Measurements from ENCODE around the gene SUMO4. TPM values are rescaled to one million over a fixed set of nuclear protein-coding genes. Genes with fewer than 3 reads are reported as not detected.

The SUMO4 gene
- total and polyA plus RNA-seq, 2 donors (not counting 1 experiment from before 2014, with no cell fraction given), result 0.18 to 11.5 TPM

GRCh38 chr6:149359440-149359839 lies 40.6 kb upstream of the SUMO4 start:
- H3K27ac Mint-ChIP-seq, result no peak overlapping the region
- intact Hi-C loops (cut with micrococcal nuclease), result no loop called here
- Histone ChIP-seq H2AFZ (ENCODE audit: insufficient read depth, low read depth, low read length, poor library complexity, severe bottlenecking) (no peak overlapping the region), H3K4me1 (ENCODE audit: control insufficient read depth in 2 of 2, insufficient read depth in 2 of 2, low read length in 2 of 2) (peaks cover 0 to 4% of the 10 kb centered on the region in 2 donors), H3K9me3 (ENCODE audit: control extremely low read depth in 1 of 3, control insufficient read depth in 2 of 3, insufficient read depth in 1 of 3, low read length in 2 of 3) (peaks cover 0 to 10% (median 0%) of the 10 kb centered on the region in 3 donors), H4K20me1 (ENCODE audit: control insufficient read depth, insufficient read depth, low read length, poor library complexity, severe bottlenecking) (peaks cover 57% of the 10 kb centered on the region), H3K4me2 (replicated peaks; ENCODE audit: low read depth, low read length, poor library complexity, severe bottlenecking) (no peak overlapping the region), H3K4me3 (ENCODE audit: control extremely low read depth in 1 of 5, extremely low read depth in 1 of 5, insufficient read depth in 1 of 5, low read depth in 2 of 5, low read length in 4 of 5) (no peak overlapping the region), H3K27ac (ENCODE audit: low read length in 2 of 2) (no peak overlapping the region), H3K79me2 (ENCODE audit: control insufficient read depth, insufficient read depth, low read length) (peaks cover 98% of the 10 kb centered on the region), H3K27me3 (replicated peaks in 1 of 4; ENCODE audit: control extremely low read depth in 1 of 4, control insufficient read depth in 3 of 4, insufficient read depth in 4 of 4, low read length in 3 of 4) (no peaks in the 10 kb centered on the region), H3K36me3 (replicated peaks in 1 of 2; ENCODE audit: control extremely low read depth in 1 of 2, control insufficient read depth in 1 of 2, extremely low read depth in 1 of 2, insufficient read depth in 2 of 2, low read length in 1 of 2) (peaks cover 3 to 5% of the 10 kb centered on the region in 2 experiments), H3K9ac (ENCODE audit: low read length) (no peak overlapping the region)
- peaks cover 50% of the 10 kb centered on the region for H3K4me1 Mint-ChIP-seq
- peaks cover 2% of the 10 kb centered on the region for H3K9me3 Mint-ChIP-seq (ENCODE audit: insufficient read depth)
- no peak for ATAC-seq (ENCODE audit: low read depth)
- no peak overlapping the region for H3K4me3 Mint-ChIP-seq
- DNase-seq, result no peak
- no peaks in the 10 kb centered on the region for H3K27me3 Mint-ChIP-seq
- POLR2A ChIA-PET, result no interaction called here
- CTCF ChIA-PET, result interaction anchor here (1.1 to 1.5 kb wide), 3 partner anchors 8 to 170 kb away, joined by 4 to 5 read pairs (median 4); no protein-coding TSS in a partner anchor
- no peak for TF ChIP-seq EZH2 (IDR thresholded peaks at IDR 0.05; ENCODE audit: borderline replicate concordance, insufficient read depth, low read depth, low read length, poor library complexity, severe bottlenecking)
- TF ChIP-seq CTCF (IDR thresholded peaks at IDR 0.05), result no peak

GRCh38 chr6:149360536-149360935 lies 39.5 kb upstream of the SUMO4 start:
- ATAC-seq (ENCODE audit: low read depth), result no peak
- H3K4me1 Mint-ChIP-seq, result peaks cover 56% of the 10 kb centered on the region
- POLR2A ChIA-PET, result no interaction called here

More at GRCh38 chr6:149360536-149360935, 39.5 kb upstream of the SUMO4 start:
- no peak overlapping the region for H3K27ac Mint-ChIP-seq
- Histone ChIP-seq H3K4me3 (ENCODE audit: control extremely low read depth in 1 of 5, extremely low read depth in 1 of 5, insufficient read depth in 1 of 5, low read depth in 2 of 5, low read length in 4 of 5) (no peak overlapping the region), H3K9ac (ENCODE audit: low read length) (no peak overlapping the region), H3K27me3 (replicated peaks in 1 of 4; ENCODE audit: control extremely low read depth in 1 of 4, control insufficient read depth in 3 of 4, insufficient read depth in 4 of 4, low read length in 3 of 4) (no peaks in the 10 kb centered on the region), H3K9me3 (ENCODE audit: control extremely low read depth in 1 of 3, control insufficient read depth in 2 of 3, insufficient read depth in 1 of 3, low read length in 2 of 3) (peaks cover 0 to 10% (median 0%) of the 10 kb centered on the region in 3 donors), H2AFZ (ENCODE audit: insufficient read depth, low read depth, low read length, poor library complexity, severe bottlenecking) (no peak overlapping the region), H3K27ac (ENCODE audit: low read length in 2 of 2) (no peak overlapping the region), H3K36me3 (replicated peaks in 1 of 2; ENCODE audit: control extremely low read depth in 1 of 2, control insufficient read depth in 1 of 2, extremely low read depth in 1 of 2, insufficient read depth in 2 of 2, low read length in 1 of 2) (peaks cover 3 to 4% of the 10 kb centered on the region in 2 experiments), H3K4me2 (replicated peaks; ENCODE audit: low read depth, low read length, poor library complexity, severe bottlenecking) (no peak overlapping the region), H3K4me1 (ENCODE audit: control insufficient read depth in 2 of 2, insufficient read depth in 2 of 2, low read length in 2 of 2) (peaks cover under 1 to 14% of the 10 kb centered on the region in 2 donors), H3K79me2 (ENCODE audit: control insufficient read depth, insufficient read depth, low read length) (peaks cover 98% of the 10 kb centered on the region), H4K20me1 (ENCODE audit: control insufficient read depth, insufficient read depth, low read length, poor library complexity, severe bottlenecking) (peaks cover 52% of the 10 kb centered on the region)
- 95% methylated on average over 2 of the region's 3 CpGs for WGBS (ENCODE audit: insufficient coverage)
- H3K27me3 Mint-ChIP-seq, result no peaks in the 10 kb centered on the region
- no peak for TF ChIP-seq EZH2 (IDR thresholded peaks at IDR 0.05; ENCODE audit: borderline replicate concordance, insufficient read depth, low read depth, low read length, poor library complexity, severe bottlenecking)
- TF ChIP-seq CTCF (IDR thresholded peaks at IDR 0.05), result no peak
- intact Hi-C loops (cut with micrococcal nuclease), result no loop called here
- no peak overlapping the region for H3K4me3 Mint-ChIP-seq
- CTCF ChIA-PET, result interaction anchor here (1.5 kb wide), 1 partner anchor 10 kb away, joined by 5 read pairs; no protein-coding TSS in a partner anchor
- no peak for DNase-seq
- H3K9me3 Mint-ChIP-seq (ENCODE audit: insufficient read depth), result peaks cover 2% of the 10 kb centered on the region
